Stimulated activated CD4-positive, alpha-beta T cell treated with anti-CD3 and anti-CD28 coated beads, Interleukin-1b, Interleukin-23, amount 100 ng/mL, for 24 hours (primary cell): ENCODE results near the gene DCAKD.
A peak's percentile ranks its signal among the peaks of the same experiment; 100 is the strongest.
"Not testable (repeated sequence)": the region's sequence is repeated elsewhere in the genome, so short reads cannot be mapped to it uniquely, and the experiment has no call there.

Source experiments
- DNase-seq, 4 experiments: peaks; one replicate each; pipeline ENCODE4 v3.0.0-alpha.2; 2020; ENCODE audit warnings: low read depth in 4 of 4, low spot score in 1 of 4

Gene DCAKD

DNA sequence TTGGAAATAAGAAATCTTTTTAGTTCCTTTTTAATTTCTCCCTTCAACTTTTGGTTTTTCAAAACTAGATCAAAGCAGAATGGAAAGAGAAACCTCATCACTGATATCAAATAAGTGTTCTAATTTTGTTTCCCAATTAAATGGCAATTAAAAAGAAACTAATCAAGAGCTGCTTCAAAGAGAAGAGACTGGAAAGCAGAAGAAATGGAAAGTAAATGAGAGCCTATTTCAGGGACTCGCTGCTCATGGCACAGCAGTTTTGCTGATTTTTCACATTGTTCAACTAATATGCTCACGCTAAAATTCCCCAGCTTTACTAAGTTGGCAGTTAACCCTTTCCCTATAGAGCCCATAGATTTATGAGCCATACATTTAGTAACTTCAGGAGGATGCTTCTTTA, 16.2 kb upstream of the DCAKD start:
- DNase-seq = no peak

DNA sequence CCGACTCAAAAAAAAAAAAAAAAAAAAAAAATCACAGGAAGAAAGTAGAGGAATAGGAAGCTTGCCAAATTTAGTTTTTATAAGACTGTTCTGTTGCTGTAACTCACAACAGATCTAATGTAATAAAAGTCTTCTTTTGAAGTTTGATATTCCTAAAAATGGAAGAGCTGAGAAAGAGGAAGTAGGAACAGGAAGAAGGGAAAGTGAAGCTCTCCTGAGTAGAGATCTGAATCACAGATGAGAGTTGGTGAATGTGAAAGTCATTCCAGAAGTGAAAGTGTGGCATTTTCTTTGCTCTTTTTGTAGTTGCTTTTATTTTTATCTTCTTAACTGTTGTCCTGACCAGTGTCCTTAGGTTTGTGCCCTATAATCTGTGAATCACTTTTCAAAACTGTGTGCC, 11.8 kb upstream of the DCAKD start:
- no peak for DNase-seq

- DNase-seq = no peak
Measured at GRCh38 chr17:45061606-45062205, 10.3 kb upstream of the DCAKD start.

DNA sequence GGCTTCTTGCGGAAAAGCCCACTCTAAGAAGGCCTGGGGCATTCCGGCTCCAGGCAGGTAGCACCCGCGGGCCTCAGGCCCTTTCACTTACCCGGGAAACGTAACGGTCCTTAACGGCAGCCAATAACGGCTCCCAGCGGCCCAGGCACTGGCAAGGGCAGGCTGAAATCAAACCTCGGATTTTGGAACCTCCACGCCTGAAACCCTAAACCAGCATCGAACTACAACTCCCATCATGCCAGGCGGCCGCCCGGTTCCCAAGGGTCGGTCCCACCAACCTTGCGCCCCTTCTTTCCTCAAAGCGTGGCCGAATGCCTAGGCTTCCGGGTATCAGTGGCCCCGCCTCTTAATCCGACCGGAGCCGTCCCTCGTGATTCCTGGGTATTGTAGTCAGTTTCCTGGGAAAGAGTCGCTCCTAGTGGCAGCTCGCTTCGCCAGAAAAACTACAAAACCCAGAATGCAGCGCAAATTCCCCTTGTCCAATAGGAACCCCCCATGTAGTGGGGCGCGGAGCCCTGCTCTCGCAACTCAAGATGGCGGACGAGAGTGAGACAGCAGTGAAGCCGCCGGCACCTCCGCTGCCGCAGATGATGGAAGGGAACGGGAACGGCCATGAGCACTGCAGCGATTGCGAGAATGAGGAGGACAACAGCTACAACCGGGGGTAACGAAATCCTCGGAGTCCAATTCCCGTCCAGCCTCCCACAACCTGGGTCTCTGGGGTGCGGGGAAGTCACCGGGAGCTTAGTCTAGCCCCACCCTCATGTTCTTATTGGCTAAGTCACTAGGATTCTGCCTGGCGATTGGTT, 9.6 kb upstream of the DCAKD start, which contains the start of gene NMT1:
Gene NMT1 (plus strand): TSS at position 521 of the 809 bp plus-strand sequence. CDS start 13 bp downstream, at position 534.
- peak; percentile 75 to 93 (median 92) for DNase-seq

DNA sequence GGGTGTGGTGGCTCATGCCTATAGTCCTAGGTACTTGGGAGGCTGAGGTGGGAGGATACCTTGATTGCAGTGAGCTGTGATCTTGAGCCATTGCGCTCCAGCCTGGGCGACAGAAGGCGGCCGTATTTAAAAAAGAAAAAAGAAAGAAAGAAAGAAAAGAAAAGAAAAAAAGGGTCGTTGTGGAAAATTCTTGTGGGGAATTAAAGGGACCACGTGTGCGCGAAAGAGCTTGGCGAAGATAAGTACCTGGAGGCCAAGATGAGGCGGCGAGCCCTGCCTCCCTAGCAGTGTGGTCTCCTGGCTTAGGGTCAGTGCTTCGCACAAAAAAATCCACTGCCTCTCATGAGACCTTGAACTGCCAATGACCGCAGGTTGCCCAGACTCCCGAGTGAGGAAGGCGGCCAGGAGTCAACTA, 9.0 kb upstream of the DCAKD start:
- DNase-seq = peak in 1 of 4 experiments; percentile 5

DNA sequence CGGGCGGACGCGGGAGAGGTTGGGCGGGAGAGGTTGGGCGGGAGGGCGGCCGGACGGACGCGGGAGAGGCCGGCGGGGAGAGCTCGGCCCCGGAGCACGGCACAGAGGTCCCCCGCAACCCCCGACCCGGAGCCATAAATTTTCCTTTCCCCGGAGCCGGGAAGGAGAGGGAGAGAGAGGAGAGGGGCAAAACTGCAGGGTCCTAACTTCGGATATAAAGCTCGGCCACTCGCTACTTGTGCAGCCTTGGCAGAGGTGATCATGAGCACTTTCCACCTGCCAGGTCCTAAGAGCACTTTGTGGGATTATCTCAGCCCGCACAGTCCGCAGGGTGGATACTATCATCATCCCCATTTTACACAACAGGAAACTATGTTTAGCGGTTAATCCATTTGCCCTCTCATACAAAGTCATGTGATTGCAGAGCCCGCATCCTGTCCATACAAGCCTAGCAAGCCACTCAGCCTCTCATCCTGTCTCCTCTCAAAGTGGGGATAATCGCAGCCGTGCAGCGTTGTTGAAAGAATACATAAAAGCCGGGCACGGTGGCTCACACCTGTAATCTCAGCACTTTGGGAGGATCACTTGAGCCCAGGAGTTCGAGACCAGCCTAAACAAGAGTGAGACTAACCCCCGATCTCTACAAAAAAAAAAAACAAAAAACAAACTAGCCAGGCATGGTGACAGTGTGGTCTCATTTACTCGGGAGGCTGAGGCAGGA, 780 bp upstream of the DCAKD start:
- peak in 1 of 4 experiments; percentile 15 for DNase-seq

- DNase-seq = not testable (repeated sequence)
Measured at GRCh38 chr17:45051720-45052051, 254 bp upstream of the DCAKD start.

- DNase-seq = peak in 2 of 4 experiments; percentile 13 to 36
Measured at GRCh38 chr17:45050481-45051059, 862 bp downstream of the DCAKD start.

GRCh38 chr17:45048795-45049563, 2.5 kb downstream of the DCAKD start:
- DNase-seq = no peak

GRCh38 chr17:45046537-45047125, 4.8 kb downstream of the DCAKD start:
- no peak for DNase-seq

DNA sequence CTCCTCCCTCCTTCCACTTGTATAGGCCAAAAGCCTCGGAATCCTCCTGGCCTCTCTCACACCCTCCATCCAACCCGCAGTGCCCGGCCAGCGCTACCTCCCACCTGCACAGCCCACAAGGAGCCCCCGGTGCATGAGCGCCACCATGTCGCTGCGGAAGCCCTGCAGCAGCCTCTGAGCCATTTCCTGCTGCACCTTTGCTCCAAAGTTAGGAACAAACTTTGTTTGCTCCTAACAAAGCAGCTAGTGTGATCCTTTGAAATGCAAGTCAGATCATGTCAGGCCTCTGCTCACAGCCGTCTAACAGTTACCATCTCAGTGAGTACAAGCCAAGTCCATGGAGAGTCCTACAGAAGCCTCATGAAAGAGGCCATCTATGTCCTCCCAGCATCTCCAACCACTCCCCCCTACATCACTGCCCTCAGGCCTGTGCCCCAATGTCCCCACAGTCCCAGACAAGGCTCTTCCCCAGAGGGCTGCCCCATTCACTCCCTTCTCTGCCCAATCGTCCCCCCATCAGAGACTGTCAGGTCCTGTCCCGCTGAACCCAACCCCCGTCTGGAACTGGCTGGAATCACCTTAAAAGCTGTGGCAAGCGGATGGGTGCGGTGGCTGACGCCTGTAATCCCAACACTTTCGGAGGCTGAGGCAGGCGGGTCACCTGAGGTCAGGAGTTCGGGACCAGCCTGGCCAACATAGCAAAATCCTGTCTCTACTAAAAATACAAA, 7.5 kb downstream of the DCAKD start:
- DNase-seq = no peak

- DNase-seq = no peak
Measured at GRCh38 chr17:45042346-45043120, 8.9 kb downstream of the DCAKD start.

DNA sequence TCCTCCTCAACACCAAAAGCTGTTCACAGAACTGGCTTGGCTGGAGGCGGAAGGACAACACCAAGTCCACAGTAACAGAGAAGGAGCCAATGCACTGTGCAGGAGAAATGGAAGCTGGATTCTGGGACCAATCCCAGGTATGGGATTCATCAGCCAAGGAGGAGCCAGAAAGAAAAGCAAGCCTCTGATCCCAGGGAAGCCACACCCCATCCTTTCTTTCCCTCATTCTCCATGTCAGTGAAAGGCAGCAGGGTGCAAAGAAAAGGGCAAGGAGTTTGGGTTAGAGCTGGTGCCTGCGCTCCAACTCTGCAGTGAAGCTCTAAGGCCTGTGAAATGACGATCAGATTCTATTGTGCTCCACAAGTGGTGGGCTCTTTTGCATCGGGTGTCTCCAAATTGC, 11.0 kb downstream of the DCAKD start:
- DNase-seq = no peak

- no peak for DNase-seq
Measured at GRCh38 chr17:45038728-45039634, 12.5 kb downstream of the DCAKD start.

DNA sequence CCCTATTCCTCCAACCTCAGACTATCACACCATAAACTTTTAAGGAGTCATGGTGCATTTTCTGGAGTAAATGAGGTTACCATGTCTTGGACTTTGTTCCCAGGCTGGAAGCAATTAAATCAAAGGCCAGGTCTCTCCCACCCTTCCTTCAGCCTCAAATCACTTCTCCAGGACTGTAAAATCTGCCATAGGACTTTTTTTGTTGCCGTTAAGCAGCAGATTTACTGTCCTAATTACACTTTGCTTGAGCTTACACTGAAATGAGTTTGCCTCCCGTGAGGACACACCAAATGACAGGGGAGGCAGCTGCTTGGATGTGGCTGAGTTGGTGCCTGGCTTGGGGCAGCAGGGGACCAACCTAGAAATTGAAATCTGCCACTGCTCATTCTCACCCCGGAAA, 14.7 kb downstream of the DCAKD start:
- DNase-seq = no peak

DNA sequence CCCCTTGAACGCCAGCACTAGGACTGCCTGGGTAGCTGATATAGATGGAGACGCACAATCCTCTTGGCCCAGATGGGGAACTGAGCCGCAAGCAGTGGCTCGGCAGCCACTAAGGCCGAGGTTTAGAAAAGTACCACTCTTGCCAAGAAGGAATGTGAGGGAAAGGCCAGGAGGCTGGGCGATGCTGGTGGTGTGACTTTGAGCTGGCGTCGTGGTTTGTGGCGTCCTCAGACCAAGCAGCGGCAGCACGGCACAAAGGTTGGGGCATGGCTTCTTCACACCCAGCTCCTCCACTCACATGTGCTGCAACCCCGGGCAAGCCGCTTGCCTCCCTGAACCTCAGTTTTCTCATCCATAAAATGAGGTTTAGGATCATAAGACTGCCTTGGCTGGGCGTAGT, 15.6 kb downstream of the DCAKD start:
- no peak for DNase-seq

GRCh38 chr17:45034599-45034998, 16.8 kb downstream of the DCAKD start:
- no peak for DNase-seq

DNA sequence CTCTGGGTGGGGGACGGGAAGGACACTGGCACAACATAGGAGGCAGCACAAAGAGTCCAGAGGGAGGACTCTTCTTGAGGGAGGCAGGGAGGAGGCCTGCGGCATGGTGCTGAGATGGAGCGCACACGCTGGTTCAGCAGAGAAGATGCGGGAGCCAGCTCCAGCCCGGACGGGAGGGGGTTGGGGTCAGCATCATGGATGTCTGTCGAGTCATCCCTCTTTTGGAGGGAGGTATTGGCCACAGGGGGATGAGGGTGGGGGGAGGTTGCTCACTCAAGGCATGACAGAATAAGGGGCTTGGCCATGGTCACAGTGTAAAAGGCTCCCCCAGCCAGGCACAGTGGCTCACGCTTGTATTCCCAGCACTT, 19.3 kb downstream of the DCAKD start:
- no peak for DNase-seq
